K562 (cell line): ENCODE data around the gene ZNF593OS. TPM values are rescaled to one million over a fixed set of nuclear protein-coding genes. Genes with fewer than 3 reads are reported as not detected.

Source experiments
- AFF4 ChIP-seq: sonication (generic); formaldehyde crosslinking; IDR thresholded peaks from 2 replicates; pipeline ENCODE4 v1.8.0; 2023; ENCODE audit warnings: mild to moderate bottlenecking, missing genetic modification reagents
- BRD9 ChIP-seq: fragments of 450-650 bp; IDR thresholded peaks from 2 replicates; pipeline ENCODE4 v1.6.1; 2018; ENCODE audit warnings: low read depth; ENCODE audit not compliant: partially characterized antibody
- HDAC8 ChIP-seq: fragments of 450-650 bp; IDR thresholded peaks from 2 replicates; pipeline ENCODE4 v1.6.1; 2016; ENCODE audit warnings: mild to moderate bottlenecking, missing genetic modification characterization, moderate library complexity, missing compliant biosample characterization
- HOXB6 ChIP-seq: fragments of 250-450 bp; sonication (Bioruptor Pico); IDR thresholded peaks from 2 replicates; pipeline ENCODE4 v1.5.1; 2022; ENCODE audit warnings: mild to moderate bottlenecking, borderline replicate concordance
- HSF4 ChIP-seq: fragments of 250-450 bp; sonication (Bioruptor Pico); IDR thresholded peaks from 2 replicates; pipeline ENCODE4 v2.1.2; 2022; ENCODE audit warnings: mild to moderate bottlenecking, moderate library complexity, borderline replicate concordance
- MYC ChIP-seq, 2 experiments: fragments of 250-450 bp in 1 of 2; sonication (Bioruptor Pico) in 1 of 2; IDR thresholded peaks; 2 replicates each; pipeline versions ENCODE4 v1.5.1 to v1.6.1; 2012 to 2021; ENCODE audit warnings: low read depth in 2 of 2, borderline replicate concordance in 1 of 2, improper control_type of control experiment in 1 of 2, low read length in 1 of 2, mild to moderate bottlenecking in 1 of 2, moderate library complexity in 1 of 2
- SMARCB1 ChIP-seq: IDR thresholded peaks from 2 replicates; pipeline ENCODE4 v1.6.1; 2011; ENCODE audit warnings: improper control_type of control experiment, low read depth; ENCODE audit not compliant: insufficient read length
- SMARCE1 ChIP-seq: fragments of 450-650 bp; IDR thresholded peaks from 2 replicates; pipeline ENCODE4 v1.7.1; 2016; ENCODE audit warnings: mild to moderate bottlenecking
- TEAD1 ChIP-seq, 2 experiments: fragments of 450-650 bp in 1 of 2; sonication (generic) in 1 of 2; formaldehyde crosslinking; IDR thresholded peaks; 2 replicates each; pipeline versions ENCODE4 v1.4.0 to v1.8.0; 2020 to 2022; ENCODE audit warnings: mild to moderate bottlenecking in 2 of 2, missing genetic modification reagents in 1 of 2
- ZFX ChIP-seq: sonication (generic); formaldehyde crosslinking; IDR thresholded peaks from 2 replicates; pipeline ENCODE4 v1.8.0; 2022; ENCODE audit warnings: mild to moderate bottlenecking, missing genetic modification reagents, moderate library complexity
- ZNF280A ChIP-seq: fragments of 450-650 bp; IDR thresholded peaks from 2 replicates; pipeline ENCODE4 v1.6.1; 2018; ENCODE audit warnings: mild to moderate bottlenecking, low read depth; ENCODE audit not compliant: partially characterized antibody
- ZNF318 ChIP-seq, 2 experiments: fragments of 450-650 bp; IDR thresholded peaks; 2 replicates each; pipeline ENCODE4 v1.6.1; 2016; ENCODE audit warnings: mild to moderate bottlenecking in 2 of 2, borderline replicate concordance in 1 of 2, low read depth in 1 of 2, moderate library complexity in 1 of 2
- ZNF561 ChIP-seq: fragments of 450-650 bp; formaldehyde crosslinking; conservative IDR thresholded peaks from 2 replicates; pipeline ENCODE4 v1.4.0; 2020; ENCODE audit warnings: mild to moderate bottlenecking, moderate library complexity
- polyA plus RNA-seq, 8 experiments: library from polyadenylated mRNA; depleted of rRNA in 4 of 8; stranded (reverse) in 5 of 8; unstranded in 3 of 8; fragments of >200 nt; fragmentation: Nextera tagmentation in 2 of 8; fragmentation: Illumina TruSeq in 1 of 8; extraction: Ambion mirVana in 2 of 8; extraction: Trizol in 1 of 8; gene quantifications; 2 replicates each; pipeline versions ENCODE4 v1.2.1 to v1.2.3, GENCODE V29; 2011 to 2014; ENCODE audit warnings: inconsistent platforms in 1 of 8, missing spikeins in 1 of 8
- total RNA-seq, 7 experiments: library from RNA; depleted of rRNA in 6 of 7; stranded (reverse); fragments of >200 nt in 6 of 7; fragmentation: Illumina TruSeq in 2 of 7; extraction: Trizol in 2 of 7; gene quantifications; 2 replicates each; pipeline versions ENCODE4 v1.2.1 to v1.2.3, GENCODE V29; 2011 to 2021; ENCODE audit warnings: low replicate concordance in 1 of 7

The ZNF593OS gene
- total and polyA plus RNA-seq, 9 of the 15 experiments (the other 6 are each of a cell fraction or from before 2014, with no cell fraction given) = 0.24 to 0.27 TPM; not detected in 7

GRCh38 chr1:26125946-26126320 lies 45.7 kb downstream of the ZNF593OS start (continued):
- no peak for TF ChIP-seq HDAC8 (tag)
- peak; percentile 18 for TF ChIP-seq SMARCB1
- 0 out of 2 replicates have a peak, but pooled peaks have one; percentile 41 for TF ChIP-seq HOXB6
- TF ChIP-seq ZNF318 (IDR thresholded peaks at IDR 0.05; ENCODE audit: borderline replicate concordance in 1 of 2, low read depth in 1 of 2) = 0 out of 4 replicates have a peak, but pooled peaks of 1 of the 2 experiments have one; percentile 53
- no peak for TF ChIP-seq ZNF280A
- TF ChIP-seq ZFX (CRISPR knock-in tag) = no peak
- TF ChIP-seq SMARCE1 = no peak
- peak; percentile 19; the same call in 1 of the 2 replicates for TF ChIP-seq HSF4 (CRISPR knock-in tag)
- no peak for TF ChIP-seq AFF4
- TF ChIP-seq MYC (IDR thresholded peaks at IDR 0.05; ENCODE audit: low read depth, low read length) = no peak
- TF ChIP-seq MYC (CRISPR knock-in tag; IDR thresholded peaks at IDR 0.05; ENCODE audit: borderline replicate concordance, low read depth) = peak; percentile 76; the same call in 1 of the 2 replicates
- 0 out of 2 replicates have a peak, but pooled peaks have one; percentile 44 for TF ChIP-seq ZNF561
- peak; percentile 97 for TF ChIP-seq BRD9
- peak in 1 of 2 experiments; percentile 4; a peak in 1 of 4 replicates for TF ChIP-seq TEAD1 (CRISPR knock-in tag; IDR thresholded peaks at IDR 0.05)
